Measurements from ENCODE around the gene NOL9. TPM values are rescaled to one million over a fixed set of nuclear protein-coding genes. Genes with fewer than 3 reads are reported as not detected.

NOL9 gene
- total and polyA plus RNA-seq, 9 of the 15 experiments (the other 6 are each of a cell fraction or from before 2014, with no cell fraction given) = 5.6 to 76.5 (median 47.3) TPM

DNA sequence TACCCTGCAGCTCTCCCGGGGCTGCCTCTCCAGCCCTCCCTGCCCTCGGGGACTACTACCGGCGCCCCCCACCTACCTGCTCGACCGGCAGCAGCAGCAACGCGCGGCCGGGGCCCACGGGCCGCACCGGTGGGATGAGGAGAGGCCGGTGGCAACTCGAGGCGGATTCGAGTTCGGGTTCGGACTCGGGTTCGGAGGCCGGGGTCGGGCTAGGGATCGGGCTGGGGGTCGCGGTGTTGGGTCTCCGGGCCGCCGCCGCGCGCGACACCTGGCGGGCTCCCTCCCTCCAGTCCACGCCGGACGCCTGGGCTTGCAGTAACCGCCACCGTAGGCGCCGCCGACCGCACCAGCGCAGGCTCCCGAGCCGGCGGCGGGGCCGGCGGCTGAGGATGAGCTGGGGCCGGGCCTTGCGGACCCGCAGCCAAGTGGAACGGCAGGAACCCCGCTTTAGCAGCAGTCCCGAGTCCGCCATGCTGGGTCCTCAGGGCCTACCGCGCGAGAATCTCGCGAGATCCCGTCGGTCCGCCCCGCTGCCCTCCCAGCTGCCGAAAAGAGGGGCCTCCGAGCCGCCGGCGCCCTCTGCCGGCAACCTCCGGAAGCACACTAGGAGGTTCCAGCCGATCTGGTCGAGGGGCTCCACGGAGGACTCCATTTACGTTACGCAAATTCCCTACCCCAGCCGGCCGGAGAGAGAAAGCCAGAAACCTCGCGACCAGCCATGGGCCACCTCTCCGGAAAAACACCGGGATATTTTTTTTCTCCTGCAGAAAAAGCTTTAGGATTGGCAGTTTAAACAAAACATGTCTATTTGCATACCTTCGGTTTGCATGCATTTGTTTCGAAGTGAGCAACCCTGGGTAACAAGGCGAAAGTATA lies at the start of gene NOL9 (continued):
- TF ChIP-seq, protein P1, sequence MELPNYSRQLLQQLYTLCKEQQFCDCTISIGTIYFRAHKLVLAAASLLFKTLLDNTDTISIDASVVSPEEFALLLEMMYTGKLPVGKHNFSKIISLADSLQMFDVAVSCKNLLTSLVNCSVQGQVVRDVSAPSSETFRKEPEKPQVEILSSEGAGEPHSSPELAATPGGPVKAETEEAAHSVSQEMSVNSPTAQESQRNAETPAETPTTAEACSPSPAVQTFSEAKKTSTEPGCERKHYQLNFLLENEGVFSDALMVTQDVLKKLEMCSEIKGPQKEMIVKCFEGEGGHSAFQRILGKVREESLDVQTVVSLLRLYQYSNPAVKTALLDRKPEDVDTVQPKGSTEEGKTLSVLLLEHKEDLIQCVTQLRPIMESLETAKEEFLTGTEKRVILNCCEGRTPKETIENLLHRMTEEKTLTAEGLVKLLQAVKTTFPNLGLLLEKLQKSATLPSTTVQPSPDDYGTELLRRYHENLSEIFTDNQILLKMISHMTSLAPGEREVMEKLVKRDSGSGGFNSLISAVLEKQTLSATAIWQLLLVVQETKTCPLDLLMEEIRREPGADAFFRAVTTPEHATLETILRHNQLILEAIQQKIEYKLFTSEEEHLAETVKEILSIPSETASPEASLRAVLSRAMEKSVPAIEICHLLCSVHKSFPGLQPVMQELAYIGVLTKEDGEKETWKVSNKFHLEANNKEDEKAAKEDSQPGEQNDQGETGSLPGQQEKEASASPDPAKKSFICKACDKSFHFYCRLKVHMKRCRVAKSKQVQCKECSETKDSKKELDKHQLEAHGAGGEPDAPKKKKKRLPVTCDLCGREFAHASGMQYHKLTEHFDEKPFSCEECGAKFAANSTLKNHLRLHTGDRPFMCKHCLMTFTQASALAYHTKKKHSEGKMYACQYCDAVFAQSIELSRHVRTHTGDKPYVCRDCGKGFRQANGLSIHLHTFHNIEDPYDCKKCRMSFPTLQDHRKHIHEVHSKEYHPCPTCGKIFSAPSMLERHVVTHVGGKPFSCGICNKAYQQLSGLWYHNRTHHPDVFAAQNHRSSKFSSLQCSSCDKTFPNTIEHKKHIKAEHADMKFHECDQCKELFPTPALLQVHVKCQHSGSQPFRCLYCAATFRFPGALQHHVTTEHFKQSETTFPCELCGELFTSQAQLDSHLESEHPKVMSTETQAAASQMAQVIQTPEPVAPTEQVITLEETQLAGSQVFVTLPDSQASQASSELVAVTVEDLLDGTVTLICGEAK (IDR thresholded peaks at IDR 0.05) = peak; percentile 36; the same call in 1 of the 2 replicates
- TF ChIP-seq, protein P1 (CRISPR knock-in tag; IDR thresholded peaks at IDR 0.05) = no peak
- TF ChIP-seq TSC22D4 (tag; IDR thresholded peaks at IDR 0.05) = no peak
- no peak for TF ChIP-seq XRCC3 (IDR thresholded peaks at IDR 0.05)
- TF ChIP-seq POLR2A (conservative IDR thresholded peaks at IDR 0.05) = peak; percentile 91
- no peak for TF ChIP-seq POLR3A (IDR thresholded peaks at IDR 0.05; ENCODE audit: borderline replicate concordance, extremely low read depth, insufficient read depth, insufficient read length)
- peak; percentile 28 to 77; a peak in 2 of 4 replicates for TF ChIP-seq RCOR1 (IDR thresholded peaks at IDR 0.05; ENCODE audit: borderline replicate concordance in 1 of 2, low read depth in 2 of 2, low read length in 2 of 2)
- peak; percentile 56; the same call in 1 of the 2 replicates for TF ChIP-seq ESRRA (IDR thresholded peaks at IDR 0.05; ENCODE audit: borderline replicate concordance, low read depth)
- no peak for TF ChIP-seq ZFP36 (IDR thresholded peaks at IDR 0.05; ENCODE audit: low read depth, low read length, partially characterized antibody)
- TF ChIP-seq ZNF778 (CRISPR knock-in tag; IDR thresholded peaks at IDR 0.05) = no peak
- TF ChIP-seq NR2C2 (CRISPR knock-in tag; IDR thresholded peaks at IDR 0.05) = no peak
- peak; percentile 89 for TF ChIP-seq NR2C2 (tag; IDR thresholded peaks at IDR 0.05)
- TF ChIP-seq FOXK1 (CRISPR knock-in tag; IDR thresholded peaks at IDR 0.05; ENCODE audit: borderline replicate concordance) = no peak
- no peak; a peak in 1 of 4 replicates for TF ChIP-seq SRF (CRISPR knock-in tag; IDR thresholded peaks at IDR 0.05)
- TF ChIP-seq, protein P2, sequence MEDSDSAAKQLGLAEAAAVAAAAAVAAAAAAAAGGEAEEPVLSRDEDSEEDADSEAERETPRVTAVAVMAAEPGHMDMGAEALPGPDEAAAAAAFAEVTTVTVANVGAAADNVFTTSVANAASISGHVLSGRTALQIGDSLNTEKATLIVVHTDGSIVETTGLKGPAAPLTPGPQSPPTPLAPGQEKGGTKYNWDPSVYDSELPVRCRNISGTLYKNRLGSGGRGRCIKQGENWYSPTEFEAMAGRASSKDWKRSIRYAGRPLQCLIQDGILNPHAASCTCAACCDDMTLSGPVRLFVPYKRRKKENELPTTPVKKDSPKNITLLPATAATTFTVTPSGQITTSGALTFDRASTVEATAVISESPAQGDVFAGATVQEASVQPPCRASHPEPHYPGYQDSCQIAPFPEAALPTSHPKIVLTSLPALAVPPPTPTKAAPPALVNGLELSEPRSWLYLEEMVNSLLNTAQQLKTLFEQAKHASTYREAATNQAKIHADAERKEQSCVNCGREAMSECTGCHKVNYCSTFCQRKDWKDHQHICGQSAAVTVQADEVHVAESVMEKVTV (CRISPR knock-in tag; IDR thresholded peaks at IDR 0.05) = peak; percentile 50
- TF ChIP-seq ZNF316 (IDR thresholded peaks at IDR 0.05) = no peak
